Spleen (tissue), 7 donors: ENCODE data around the gene STK39.

Experiments used
- CTCF ChIP-seq, 11 experiments: fragments of 200-600 bp in 7 of 11; fragments of 450-650 bp in 4 of 11; sonication (generic) in 4 of 11; IDR thresholded peaks in 8 of 11; conservative IDR thresholded peaks in 3 of 11; 1 replicate in 7 of 11; 2 replicates in 4 of 11; pipeline versions ENCODE4 v1.4.0 to v1.8.0; 2016 to 2021; ENCODE audit warnings: antibody characterized with exemption in 11 of 11, inconsistent platforms in 4 of 11, mild to moderate bottlenecking in 1 of 11
- POLR2A ChIP-seq, 3 donors: fragments of 450-650 bp; IDR thresholded peaks; one replicate each; pipeline ENCODE4 v1.5.1; 2017; ENCODE audit warnings: antibody characterized with exemption in 3 of 3, mild to moderate bottlenecking in 1 of 3
- POLR2AphosphoS5 ChIP-seq, 3 donors: sonication (generic); formaldehyde crosslinking; IDR thresholded peaks; one replicate each; pipeline ENCODE4 v1.5.1; 2017; ENCODE audit warnings: antibody characterized with exemption in 3 of 3
- donor health status: DM: no; HTN: no; CAD: no; lungs with moderate emphysema.
- donor health status: DM: no; HTN: no; CAD: no.
- donor health status: DM: no; HTN: no; CAD: no.

GRCh38 chr2:168086851-168087250, 160.5 kb downstream of the STK39 start:
- TF ChIP-seq CTCF (IDR thresholded peaks at IDR 0.05 in 8 of 11, conservative IDR thresholded peaks at IDR 0.05 in 3 of 11), result no peak
- TF ChIP-seq POLR2A (IDR thresholded peaks at IDR 0.05), result no peak
- no peak for TF ChIP-seq POLR2AphosphoS5 (IDR thresholded peaks at IDR 0.05)
